ENCODE data around the gene SLC37A4. TPM values are rescaled to one million over a fixed set of nuclear protein-coding genes. Genes with fewer than 3 reads are reported as not detected.

SLC37A4 gene
- total RNA-seq, 1 donor from 2014 or later = 21.2 TPM

DNA sequence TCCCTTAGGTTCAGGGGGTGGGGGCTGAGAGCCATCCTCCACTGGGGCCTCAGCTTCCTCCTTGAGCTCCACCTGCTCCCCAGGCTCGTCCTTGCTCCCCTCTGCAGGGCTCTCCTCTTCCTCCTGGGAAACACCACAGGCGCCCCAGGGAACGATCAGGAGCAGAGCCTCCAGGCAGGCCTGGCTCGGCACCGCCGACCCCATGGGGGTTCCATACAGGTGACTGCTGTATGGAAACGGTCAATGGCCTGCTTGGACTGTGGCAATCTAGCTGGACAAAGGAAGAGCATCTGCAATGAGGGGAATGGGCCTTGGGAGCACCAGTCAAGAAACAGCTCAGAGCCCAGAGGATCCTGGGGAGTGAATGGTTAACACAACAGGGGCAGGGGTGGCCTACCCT lies 18.4 kb upstream of the SLC37A4 start:
- peaks cover 6% of the 10 kb centered on the region for H3K9me3 Mint-ChIP-seq (ENCODE audit: unreplicated experiment)
- H3K4me3 Mint-ChIP-seq (ENCODE audit: unreplicated experiment) = no peak overlapping the region
- TF ChIP-seq, protein P1, sequence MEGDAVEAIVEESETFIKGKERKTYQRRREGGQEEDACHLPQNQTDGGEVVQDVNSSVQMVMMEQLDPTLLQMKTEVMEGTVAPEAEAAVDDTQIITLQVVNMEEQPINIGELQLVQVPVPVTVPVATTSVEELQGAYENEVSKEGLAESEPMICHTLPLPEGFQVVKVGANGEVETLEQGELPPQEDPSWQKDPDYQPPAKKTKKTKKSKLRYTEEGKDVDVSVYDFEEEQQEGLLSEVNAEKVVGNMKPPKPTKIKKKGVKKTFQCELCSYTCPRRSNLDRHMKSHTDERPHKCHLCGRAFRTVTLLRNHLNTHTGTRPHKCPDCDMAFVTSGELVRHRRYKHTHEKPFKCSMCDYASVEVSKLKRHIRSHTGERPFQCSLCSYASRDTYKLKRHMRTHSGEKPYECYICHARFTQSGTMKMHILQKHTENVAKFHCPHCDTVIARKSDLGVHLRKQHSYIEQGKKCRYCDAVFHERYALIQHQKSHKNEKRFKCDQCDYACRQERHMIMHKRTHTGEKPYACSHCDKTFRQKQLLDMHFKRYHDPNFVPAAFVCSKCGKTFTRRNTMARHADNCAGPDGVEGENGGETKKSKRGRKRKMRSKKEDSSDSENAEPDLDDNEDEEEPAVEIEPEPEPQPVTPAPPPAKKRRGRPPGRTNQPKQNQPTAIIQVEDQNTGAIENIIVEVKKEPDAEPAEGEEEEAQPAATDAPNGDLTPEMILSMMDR (IDR thresholded peaks at IDR 0.05; ENCODE audit: partially characterized antibody, unreplicated experiment) = no peak
- DNase-seq = no peak
- peaks cover 4% of the 10 kb centered on the region for H3K36me3 Mint-ChIP-seq (ENCODE audit: unreplicated experiment)
- H3K27ac Mint-ChIP-seq (ENCODE audit: unreplicated experiment) = no peak overlapping the region
- no peaks in the 10 kb centered on the region for H3K4me1 Mint-ChIP-seq (ENCODE audit: low read depth, unreplicated experiment)
- H3K27me3 Mint-ChIP-seq (ENCODE audit: unreplicated experiment) = no peaks in the 10 kb centered on the region

DNA sequence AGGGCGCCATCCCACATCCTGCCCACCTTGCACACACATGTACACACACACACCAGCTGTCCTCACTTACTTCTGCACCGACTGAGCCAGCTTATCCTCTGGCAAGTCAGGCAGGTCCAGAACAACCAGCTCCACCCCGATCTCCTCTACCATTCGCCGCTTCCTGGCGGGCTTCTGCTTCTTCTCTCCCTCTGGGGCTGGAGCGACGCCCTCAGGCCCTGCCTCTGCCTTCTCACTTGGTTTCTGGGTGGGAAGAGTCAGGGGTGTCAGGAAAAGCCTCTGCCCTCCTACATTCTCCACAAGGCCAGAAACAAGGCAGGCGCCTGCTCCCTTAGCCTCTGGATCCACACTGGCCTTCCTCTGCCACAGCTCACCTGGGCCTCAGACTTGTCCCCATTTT lies 18.0 kb upstream of the SLC37A4 start:
- H3K27ac Mint-ChIP-seq (ENCODE audit: unreplicated experiment) = no peak overlapping the region
- DNase-seq = no peak
- TF ChIP-seq, protein P1 (IDR thresholded peaks at IDR 0.05; ENCODE audit: partially characterized antibody, unreplicated experiment) = no peak

DNA sequence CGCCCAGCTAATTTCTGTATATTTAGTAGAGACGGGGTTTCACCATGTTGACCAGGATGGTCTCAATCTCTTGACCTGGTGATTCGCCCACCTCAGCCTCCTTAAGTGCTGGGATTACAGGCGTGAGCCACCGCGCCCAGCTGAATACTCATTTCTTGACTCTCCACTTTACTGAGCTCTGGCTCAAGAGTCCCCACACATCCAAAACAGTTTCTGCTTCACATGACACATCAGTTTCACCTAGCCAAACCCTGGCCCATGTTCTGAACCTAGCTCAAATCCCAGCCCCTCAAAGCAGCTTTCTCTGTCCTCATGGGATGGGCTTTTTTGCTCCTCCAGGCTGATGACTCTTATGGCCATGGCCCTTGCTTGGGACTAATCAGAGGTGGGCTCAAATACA lies 16.5 kb upstream of the SLC37A4 start:
- peaks cover 6% of the 10 kb centered on the region for H3K9me3 Mint-ChIP-seq (ENCODE audit: unreplicated experiment)
- no peaks in the 10 kb centered on the region for H3K27me3 Mint-ChIP-seq (ENCODE audit: unreplicated experiment)
- H3K4me3 Mint-ChIP-seq (ENCODE audit: unreplicated experiment) = no peak overlapping the region
- peaks cover 4% of the 10 kb centered on the region for H3K36me3 Mint-ChIP-seq (ENCODE audit: unreplicated experiment)
- no peak for DNase-seq
- H3K4me1 Mint-ChIP-seq (ENCODE audit: low read depth, unreplicated experiment) = no peaks in the 10 kb centered on the region
- TF ChIP-seq, protein P1 (IDR thresholded peaks at IDR 0.05; ENCODE audit: partially characterized antibody, unreplicated experiment) = no peak
- H3K27ac Mint-ChIP-seq (ENCODE audit: unreplicated experiment) = no peak overlapping the region

More for the DNA sequence above, 18.0 kb upstream of the SLC37A4 start:
- Mint-ChIP-seq H3K4me1 (ENCODE audit: low read depth, unreplicated experiment) (no peaks in the 10 kb centered on the region), H3K27me3 (ENCODE audit: unreplicated experiment) (no peaks in the 10 kb centered on the region), H3K9me3 (ENCODE audit: unreplicated experiment) (peaks cover 6% of the 10 kb centered on the region), H3K36me3 (ENCODE audit: unreplicated experiment) (peaks cover 4% of the 10 kb centered on the region), H3K4me3 (ENCODE audit: unreplicated experiment) (no peak overlapping the region)

DNA sequence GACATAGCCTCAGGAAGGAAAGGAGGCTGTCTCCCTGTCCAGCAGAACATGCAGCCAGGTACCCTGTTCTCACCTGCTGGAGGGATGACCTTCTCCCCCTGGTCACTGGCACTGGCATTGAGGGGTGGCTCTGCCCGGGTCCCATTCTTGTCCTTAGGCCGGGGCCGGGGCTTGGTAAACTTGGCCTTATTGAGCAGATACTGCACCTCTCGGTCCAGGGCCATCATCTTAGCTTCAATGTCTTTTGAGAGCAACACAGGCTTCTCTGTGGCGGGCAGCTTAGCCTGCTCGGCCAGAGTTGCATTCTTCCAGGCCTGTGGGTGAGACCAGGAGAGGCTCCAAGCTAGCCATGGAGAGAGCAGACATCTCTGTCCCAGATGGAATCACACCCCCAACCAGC lies 15.8 kb upstream of the SLC37A4 start:
- H3K4me3 Mint-ChIP-seq (ENCODE audit: unreplicated experiment) = no peak overlapping the region
- H3K36me3 Mint-ChIP-seq (ENCODE audit: unreplicated experiment) = peaks cover 4% of the 10 kb centered on the region
- H3K4me1 Mint-ChIP-seq (ENCODE audit: low read depth, unreplicated experiment) = no peaks in the 10 kb centered on the region
- H3K27me3 Mint-ChIP-seq (ENCODE audit: unreplicated experiment) = no peaks in the 10 kb centered on the region
- no peak for DNase-seq
- H3K27ac Mint-ChIP-seq (ENCODE audit: unreplicated experiment) = no peak overlapping the region
- H3K9me3 Mint-ChIP-seq (ENCODE audit: unreplicated experiment) = peaks cover 7% of the 10 kb centered on the region
- TF ChIP-seq, protein P1 (IDR thresholded peaks at IDR 0.05; ENCODE audit: partially characterized antibody, unreplicated experiment) = no peak

DNA sequence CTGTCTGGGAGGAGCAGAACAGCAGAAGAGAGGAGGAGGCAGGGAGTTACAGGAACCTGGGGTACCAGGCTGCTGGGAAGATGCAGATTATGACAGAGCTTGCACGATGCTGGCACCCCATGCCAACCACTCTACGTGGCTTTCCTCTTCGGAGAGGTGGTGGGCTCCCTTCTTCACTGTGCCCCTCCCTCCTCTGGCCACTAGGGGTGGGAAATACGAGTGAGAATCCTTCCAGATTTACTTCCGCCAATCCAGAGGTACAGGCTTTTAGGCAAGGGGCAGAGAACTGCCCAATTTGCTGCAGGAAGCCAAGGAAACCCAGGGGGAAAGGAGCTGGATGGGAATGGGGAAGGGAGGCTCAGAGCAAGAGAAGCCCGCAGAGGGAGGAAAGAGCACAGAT lies 14.0 kb upstream of the SLC37A4 start:
- Mint-ChIP-seq H3K27ac (ENCODE audit: unreplicated experiment) (no peak overlapping the region), H3K4me1 (ENCODE audit: low read depth, unreplicated experiment) (no peaks in the 10 kb centered on the region), H3K27me3 (ENCODE audit: unreplicated experiment) (no peaks in the 10 kb centered on the region), H3K9me3 (ENCODE audit: unreplicated experiment) (peaks cover 7% of the 10 kb centered on the region), H3K4me3 (ENCODE audit: unreplicated experiment) (no peak overlapping the region), H3K36me3 (ENCODE audit: unreplicated experiment) (peaks cover under 1% of the 10 kb centered on the region)
- no peak for DNase-seq
- TF ChIP-seq, protein P1 (IDR thresholded peaks at IDR 0.05; ENCODE audit: partially characterized antibody, unreplicated experiment) = peak; percentile 33

Measured in glutamatergic neuron (in vitro differentiated cells).